ENCODE measurements around the gene PPEF2. TPM values are rescaled to one million over a fixed set of nuclear protein-coding genes. Genes with fewer than 3 reads are reported as not detected.

The PPEF2 gene
- total RNA-seq, 2 donors from 2014 or later, result not detected

DNA sequence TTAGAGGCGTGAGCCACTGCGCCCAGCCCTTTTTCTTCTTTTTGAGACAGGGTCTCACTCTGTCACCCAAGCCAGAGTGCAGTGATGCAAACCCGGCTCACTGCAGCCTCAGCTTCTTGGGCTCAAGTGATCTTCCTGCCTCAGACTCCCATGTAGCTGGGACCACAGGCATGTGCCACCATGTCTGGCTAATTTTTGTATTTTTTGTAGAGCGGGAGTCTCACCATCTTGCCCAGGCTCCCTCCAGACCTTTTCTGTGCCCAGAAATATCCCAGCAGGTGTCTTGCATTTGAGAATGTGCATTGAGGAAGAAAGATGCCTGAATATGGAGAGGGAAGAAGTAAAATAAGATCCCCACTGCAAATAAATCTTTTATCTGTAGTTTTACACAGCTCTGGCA is 58.7 kb downstream of the PPEF2 start:
- intact Hi-C loops (cut with DNase I), result no loop called here
- 85 to 91% methylated on average over 4 of the region's 4 CpGs for whole genome bisulfite sequencing, 2 donors
- H3K27me3 ChIP-seq, result no peaks in the 10 kb centered on the region

DNA sequence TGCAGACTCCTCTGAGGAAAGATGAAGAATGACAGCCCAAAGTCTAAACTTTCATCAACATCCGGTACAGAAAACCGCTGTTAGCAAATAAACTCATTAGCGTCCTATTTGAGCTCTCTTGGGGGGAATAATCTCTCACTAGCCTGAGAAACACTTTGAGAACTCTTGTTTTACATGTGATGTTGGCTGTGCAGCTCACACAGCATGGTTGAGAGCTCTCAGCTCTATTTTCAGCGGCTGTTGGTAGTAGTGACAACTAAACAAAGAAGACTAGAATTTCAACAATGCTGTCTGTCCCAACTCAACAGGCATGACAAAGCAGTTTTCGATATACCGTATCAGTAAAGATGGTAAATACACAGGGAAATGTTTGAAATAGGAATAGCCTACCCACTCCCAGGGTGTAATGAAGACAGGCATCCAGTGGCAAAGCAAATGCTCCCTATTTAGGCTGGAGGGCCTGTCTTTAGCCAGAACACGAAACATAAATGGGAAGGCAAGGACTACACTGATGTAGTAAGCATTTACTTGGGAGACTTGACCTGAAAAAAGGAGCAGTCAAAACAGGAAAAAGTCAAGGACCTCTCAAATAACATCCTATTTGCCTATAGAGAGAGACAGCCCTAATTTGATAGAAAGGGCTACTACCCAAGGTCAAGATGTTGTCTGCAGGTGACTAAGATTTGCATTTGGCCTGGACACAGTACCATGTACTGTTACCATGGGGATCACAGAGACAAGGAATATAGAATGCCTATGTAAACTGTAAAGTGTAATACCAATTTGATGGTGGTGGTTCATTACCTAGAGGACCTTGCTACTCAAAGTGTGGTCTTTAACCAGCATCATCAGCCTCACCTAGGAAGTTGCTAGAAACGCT is 60.4 kb downstream of the PPEF2 start:
- no peak for DNase-seq
- H3K4me1 ChIP-seq, result no peaks in the 10 kb centered on the region
- no peaks in the 10 kb centered on the region for H3K36me3 ChIP-seq (replicated peaks in 1 of 2; ENCODE audit: insufficient read depth in 1 of 2, low read depth in 2 of 2)
- TF ChIP-seq, protein P1, sequence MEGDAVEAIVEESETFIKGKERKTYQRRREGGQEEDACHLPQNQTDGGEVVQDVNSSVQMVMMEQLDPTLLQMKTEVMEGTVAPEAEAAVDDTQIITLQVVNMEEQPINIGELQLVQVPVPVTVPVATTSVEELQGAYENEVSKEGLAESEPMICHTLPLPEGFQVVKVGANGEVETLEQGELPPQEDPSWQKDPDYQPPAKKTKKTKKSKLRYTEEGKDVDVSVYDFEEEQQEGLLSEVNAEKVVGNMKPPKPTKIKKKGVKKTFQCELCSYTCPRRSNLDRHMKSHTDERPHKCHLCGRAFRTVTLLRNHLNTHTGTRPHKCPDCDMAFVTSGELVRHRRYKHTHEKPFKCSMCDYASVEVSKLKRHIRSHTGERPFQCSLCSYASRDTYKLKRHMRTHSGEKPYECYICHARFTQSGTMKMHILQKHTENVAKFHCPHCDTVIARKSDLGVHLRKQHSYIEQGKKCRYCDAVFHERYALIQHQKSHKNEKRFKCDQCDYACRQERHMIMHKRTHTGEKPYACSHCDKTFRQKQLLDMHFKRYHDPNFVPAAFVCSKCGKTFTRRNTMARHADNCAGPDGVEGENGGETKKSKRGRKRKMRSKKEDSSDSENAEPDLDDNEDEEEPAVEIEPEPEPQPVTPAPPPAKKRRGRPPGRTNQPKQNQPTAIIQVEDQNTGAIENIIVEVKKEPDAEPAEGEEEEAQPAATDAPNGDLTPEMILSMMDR (IDR thresholded peaks at IDR 0.05), result no peak
- TF ChIP-seq POLR2A (IDR thresholded peaks at IDR 0.05), result no peak
- H3K27me3 ChIP-seq, result no peaks in the 10 kb centered on the region
- H3K9me3 ChIP-seq, result no peaks in the 10 kb centered on the region
- intact Hi-C loops (cut with DNase I), result no loop called here
- no peak overlapping the region for H3K4me3 ChIP-seq
- 64 to 65% methylated on average over 8 of the region's 8 CpGs for WGBS, 2 donors
- no peak overlapping the region for H3K27ac ChIP-seq
- ATAC-seq, result no peak

More for the DNA sequence above, 58.7 kb downstream of the PPEF2 start:
- ATAC-seq (no peak), DNase-seq (no peak)
- no peaks in the 10 kb centered on the region for H3K36me3 ChIP-seq (replicated peaks in 1 of 2; ENCODE audit: insufficient read depth in 1 of 2, low read depth in 2 of 2)
- H3K4me3 ChIP-seq, result no peak overlapping the region
- no peak overlapping the region for H3K27ac ChIP-seq
- no peaks in the 10 kb centered on the region for H3K9me3 ChIP-seq
- H3K4me1 ChIP-seq, result peaks cover 7% of the 10 kb centered on the region
- no peak for TF ChIP-seq POLR2A (IDR thresholded peaks at IDR 0.05)
- TF ChIP-seq, protein P1 (IDR thresholded peaks at IDR 0.05), result no peak

DNA sequence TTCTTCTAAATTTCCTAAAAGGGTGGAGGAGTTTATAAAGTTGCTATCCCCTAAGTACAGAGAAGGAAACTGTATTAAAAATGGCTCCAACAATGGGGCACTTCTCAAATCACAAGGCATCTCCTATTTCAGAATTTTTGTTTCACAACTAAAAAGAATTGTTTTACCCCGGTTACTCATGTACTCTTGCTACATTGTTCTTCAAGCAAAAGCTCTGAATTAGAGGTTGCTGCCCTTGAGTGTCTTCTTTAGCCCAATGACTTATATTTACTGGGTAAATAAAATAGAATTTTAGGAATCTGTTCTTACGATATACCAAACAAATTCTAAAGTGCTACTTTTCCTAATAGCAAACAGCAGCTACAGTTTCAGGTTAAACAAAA is 67.5 kb downstream of the PPEF2 start:
- Histone ChIP-seq H3K36me3 (replicated peaks in 1 of 2; ENCODE audit: insufficient read depth in 1 of 2, low read depth in 2 of 2) (no peaks in the 10 kb centered on the region), H3K4me3 (no peak overlapping the region), H3K27ac (no peak overlapping the region), H3K4me1 (no peaks in the 10 kb centered on the region), H3K9me3 (no peaks in the 10 kb centered on the region), H3K27me3 (no peaks in the 10 kb centered on the region)
- intact Hi-C loops (cut with DNase I), result no loop called here
- TF ChIP-seq POLR2A (IDR thresholded peaks at IDR 0.05), result no peak
- TF ChIP-seq, protein P1 (IDR thresholded peaks at IDR 0.05), result no peak
- DNase-seq (no peak), ATAC-seq (no peak)
- WGBS, 2 donors, result 76 to 77% methylated on average over 2 of the region's 2 CpGs

DNA sequence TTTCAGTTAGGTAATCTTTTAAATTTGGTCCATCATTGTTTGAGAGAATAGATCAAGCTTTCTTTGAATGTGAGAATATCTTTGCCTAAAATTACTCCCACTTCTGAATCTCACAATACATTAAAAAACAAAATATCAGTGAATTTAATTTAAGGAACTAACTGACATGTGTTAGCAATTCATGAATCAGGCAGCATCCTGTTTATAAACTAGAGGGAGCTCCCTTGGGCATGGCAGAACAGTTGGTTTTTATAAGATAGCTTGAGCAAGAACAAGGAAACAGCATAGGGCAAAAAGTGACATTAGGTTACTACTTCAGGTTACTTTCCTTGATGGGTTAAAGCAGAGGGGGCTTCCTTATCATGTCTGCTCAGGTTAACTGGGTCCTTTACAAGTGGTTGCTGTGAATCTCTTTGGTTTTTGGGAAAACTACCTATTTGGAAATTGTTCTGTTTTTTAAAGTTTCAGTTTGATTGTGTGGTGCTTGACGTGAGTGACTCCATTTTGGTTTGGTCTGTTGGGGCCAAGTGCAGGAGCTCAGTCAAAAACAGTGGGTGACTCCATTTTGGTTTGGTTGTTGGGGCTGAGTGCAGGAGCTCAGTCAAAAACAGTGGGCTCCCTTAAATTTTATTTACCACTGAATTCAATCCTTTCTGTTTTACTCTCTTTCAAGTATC is 68.0 kb downstream of the PPEF2 start:
- Histone ChIP-seq H3K27ac (no peak overlapping the region), H3K4me1 (no peaks in the 10 kb centered on the region), H3K27me3 (no peaks in the 10 kb centered on the region), H3K36me3 (replicated peaks in 1 of 2; ENCODE audit: insufficient read depth in 1 of 2, low read depth in 2 of 2) (no peaks in the 10 kb centered on the region), H3K4me3 (no peak overlapping the region), H3K9me3 (no peaks in the 10 kb centered on the region)
- 74 to 76% methylated on average over 1 of the region's 1 CpG for WGBS, 2 donors
- intact Hi-C loops (cut with DNase I), result no loop called here
- ATAC-seq (no peak), DNase-seq (no peak)
- TF ChIP-seq, protein P1 (IDR thresholded peaks at IDR 0.05), result no peak
